ENCODE measurements around the gene FERMT3.

Gene FERMT3

GRCh38 chr11:64262271-64263002 is 55.9 kb downstream of the FERMT3 start:
- H2AFZ ChIP-seq (ENCODE audit: low read depth, low read length), result no peak overlapping the region
- H3K9ac ChIP-seq (ENCODE audit: low read depth, low read length), result no peak overlapping the region
- H3K27ac ChIP-seq (ENCODE audit: low read length), result no peak overlapping the region
- H3K79me2 ChIP-seq (ENCODE audit: insufficient read depth, low read length), result no peaks in the 10 kb centered on the region
- H3K36me3 ChIP-seq (ENCODE audit: insufficient read depth, low read length), result peaks cover 44% of the 10 kb centered on the region
- H3K27me3 ChIP-seq (ENCODE audit: insufficient read depth, low read length, poor library complexity), result no peaks in the 10 kb centered on the region
- no peak overlapping the region for H3K4me3 ChIP-seq (ENCODE audit: low read depth in 1 of 2, low read length in 2 of 2)
- H3K4me1 ChIP-seq (ENCODE audit: insufficient read depth, low read length), result no peaks in the 10 kb centered on the region
- ATAC-seq (ENCODE audit: insufficient read depth, low read depth), result no peak
- H3K4me2 ChIP-seq (ENCODE audit: insufficient read depth, low read length), result no peak overlapping the region
- no peaks in the 10 kb centered on the region for H4K20me1 ChIP-seq (ENCODE audit: insufficient read depth, low read length)
- no peaks in the 10 kb centered on the region for H3K9me3 ChIP-seq (ENCODE audit: insufficient read depth, low read length, severe bottlenecking)
- TF ChIP-seq, protein P1, sequence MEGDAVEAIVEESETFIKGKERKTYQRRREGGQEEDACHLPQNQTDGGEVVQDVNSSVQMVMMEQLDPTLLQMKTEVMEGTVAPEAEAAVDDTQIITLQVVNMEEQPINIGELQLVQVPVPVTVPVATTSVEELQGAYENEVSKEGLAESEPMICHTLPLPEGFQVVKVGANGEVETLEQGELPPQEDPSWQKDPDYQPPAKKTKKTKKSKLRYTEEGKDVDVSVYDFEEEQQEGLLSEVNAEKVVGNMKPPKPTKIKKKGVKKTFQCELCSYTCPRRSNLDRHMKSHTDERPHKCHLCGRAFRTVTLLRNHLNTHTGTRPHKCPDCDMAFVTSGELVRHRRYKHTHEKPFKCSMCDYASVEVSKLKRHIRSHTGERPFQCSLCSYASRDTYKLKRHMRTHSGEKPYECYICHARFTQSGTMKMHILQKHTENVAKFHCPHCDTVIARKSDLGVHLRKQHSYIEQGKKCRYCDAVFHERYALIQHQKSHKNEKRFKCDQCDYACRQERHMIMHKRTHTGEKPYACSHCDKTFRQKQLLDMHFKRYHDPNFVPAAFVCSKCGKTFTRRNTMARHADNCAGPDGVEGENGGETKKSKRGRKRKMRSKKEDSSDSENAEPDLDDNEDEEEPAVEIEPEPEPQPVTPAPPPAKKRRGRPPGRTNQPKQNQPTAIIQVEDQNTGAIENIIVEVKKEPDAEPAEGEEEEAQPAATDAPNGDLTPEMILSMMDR (IDR thresholded peaks at IDR 0.05; ENCODE audit: borderline replicate concordance, extremely low read depth, low read length, poor library complexity, severe bottlenecking), result no peak
- no peak for TF ChIP-seq EZH2 (IDR thresholded peaks at IDR 0.05; ENCODE audit: borderline replicate concordance, low read depth, low read length, severe bottlenecking)
- no peak for DNase-seq

DNA sequence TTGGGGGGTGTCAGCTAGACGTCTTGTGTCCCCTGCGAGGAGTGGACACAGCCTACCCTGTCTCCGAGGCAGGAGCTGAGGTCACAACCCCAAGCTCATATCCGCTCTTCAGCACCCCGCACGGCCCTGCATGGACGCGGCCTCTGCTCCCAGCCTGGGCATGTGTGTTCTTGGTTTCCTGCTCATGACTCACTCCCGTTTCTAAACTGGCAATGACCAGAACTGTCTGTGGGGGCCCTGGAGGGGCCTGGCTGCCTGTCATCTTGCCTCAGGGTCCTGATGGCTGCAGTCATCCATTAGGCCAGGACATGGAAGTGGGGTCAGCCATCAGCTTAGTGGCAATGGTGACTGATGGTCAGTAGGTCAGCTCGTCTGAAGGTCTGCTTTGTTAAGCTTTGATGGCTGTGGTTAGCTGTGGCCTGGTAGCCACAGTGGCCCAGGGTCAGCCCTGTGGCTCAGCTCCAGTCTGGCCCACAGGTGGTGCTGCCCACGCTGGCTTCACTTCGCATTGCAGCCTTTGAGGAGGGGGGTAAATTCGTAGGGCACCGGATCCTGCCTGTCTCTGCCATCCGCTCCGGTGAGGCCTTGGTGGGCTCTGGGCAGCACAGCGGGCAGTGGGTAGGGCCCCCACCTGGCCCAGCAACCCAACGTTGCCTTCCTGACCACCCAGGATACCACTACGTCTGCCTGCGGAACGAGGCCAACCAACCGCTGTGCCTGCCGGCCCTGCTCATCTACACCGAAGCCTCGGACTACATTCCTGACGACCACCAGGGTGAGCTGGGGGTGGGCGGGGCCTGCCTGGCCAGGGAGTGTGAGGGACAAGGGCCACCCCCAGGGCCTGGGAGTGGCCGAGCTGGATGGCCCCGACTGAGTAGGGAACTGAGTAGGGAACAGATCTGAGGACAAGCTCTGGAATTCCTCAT is 56.8 kb downstream of the FERMT3 start:
- Histone ChIP-seq H3K79me2 (ENCODE audit: insufficient read depth, low read length) (peaks cover 1% of the 10 kb centered on the region; the same call in 1 of the 2 replicates), H3K9ac (ENCODE audit: low read depth, low read length) (no peak overlapping the region), H3K36me3 (ENCODE audit: insufficient read depth, low read length) (peaks cover 44% of the 10 kb centered on the region), H4K20me1 (ENCODE audit: insufficient read depth, low read length) (no peaks in the 10 kb centered on the region), H3K4me1 (ENCODE audit: insufficient read depth, low read length) (peaks cover 5% of the 10 kb centered on the region), H2AFZ (ENCODE audit: low read depth, low read length) (no peak overlapping the region), H3K27ac (ENCODE audit: low read length) (no peak overlapping the region), H3K9me3 (ENCODE audit: insufficient read depth, low read length, severe bottlenecking) (no peaks in the 10 kb centered on the region), H3K27me3 (ENCODE audit: insufficient read depth, low read length, poor library complexity) (no peaks in the 10 kb centered on the region), H3K4me2 (ENCODE audit: insufficient read depth, low read length) (no peak overlapping the region), H3K4me3 (ENCODE audit: low read depth in 1 of 2, low read length in 2 of 2) (no peak overlapping the region)
- no peak for DNase-seq
- TF ChIP-seq, protein P1 (IDR thresholded peaks at IDR 0.05; ENCODE audit: borderline replicate concordance, extremely low read depth, low read length, poor library complexity, severe bottlenecking), result no peak
- TF ChIP-seq EZH2 (IDR thresholded peaks at IDR 0.05; ENCODE audit: borderline replicate concordance, low read depth, low read length, severe bottlenecking), result no peak
- ATAC-seq (ENCODE audit: insufficient read depth, low read depth), result no peak

DNA sequence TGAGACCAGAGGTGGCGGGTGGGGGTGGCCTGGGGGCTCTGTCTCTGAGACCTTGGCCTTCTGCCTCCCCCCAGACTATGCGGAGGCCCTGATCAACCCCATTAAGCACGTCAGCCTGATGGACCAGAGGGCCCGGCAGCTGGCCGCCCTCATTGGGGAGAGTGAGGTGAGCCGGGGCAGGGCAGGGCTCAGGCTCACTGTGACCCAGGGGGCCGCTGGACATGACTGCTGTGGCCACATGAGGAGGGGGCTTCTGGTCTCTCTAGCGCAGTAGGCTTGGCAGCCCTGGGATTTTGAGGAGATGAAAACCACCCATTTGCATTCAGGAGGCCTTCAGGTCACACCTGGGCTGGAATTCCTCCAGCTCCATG is 57.4 kb downstream of the FERMT3 start:
- TF ChIP-seq EZH2 (IDR thresholded peaks at IDR 0.05; ENCODE audit: borderline replicate concordance, low read depth, low read length, severe bottlenecking), result no peak
- TF ChIP-seq, protein P1 (IDR thresholded peaks at IDR 0.05; ENCODE audit: borderline replicate concordance, extremely low read depth, low read length, poor library complexity, severe bottlenecking), result no peak
- peaks cover 38% of the 10 kb centered on the region for H3K36me3 ChIP-seq (ENCODE audit: insufficient read depth, low read length)

More for the DNA sequence above, 57.4 kb downstream of the FERMT3 start:
- H4K20me1 ChIP-seq (ENCODE audit: insufficient read depth, low read length), result no peaks in the 10 kb centered on the region
- no peak for ATAC-seq (ENCODE audit: insufficient read depth, low read depth)
- no peak overlapping the region for H3K4me3 ChIP-seq (ENCODE audit: low read depth in 1 of 2, low read length in 2 of 2)
- no peak overlapping the region for H2AFZ ChIP-seq (ENCODE audit: low read depth, low read length)
- no peak overlapping the region for H3K9ac ChIP-seq (ENCODE audit: low read depth, low read length)
- no peak overlapping the region for H3K4me2 ChIP-seq (ENCODE audit: insufficient read depth, low read length)
- no peaks in the 10 kb centered on the region for H3K9me3 ChIP-seq (ENCODE audit: insufficient read depth, low read length, severe bottlenecking)
- H3K27me3 ChIP-seq (ENCODE audit: insufficient read depth, low read length, poor library complexity), result no peaks in the 10 kb centered on the region
- H3K79me2 ChIP-seq (ENCODE audit: insufficient read depth, low read length), result peaks cover 8% of the 10 kb centered on the region
- peaks cover 11% of the 10 kb centered on the region for H3K4me1 ChIP-seq (ENCODE audit: insufficient read depth, low read length)
- no peak overlapping the region for H3K27ac ChIP-seq (ENCODE audit: low read length)
- no peak for DNase-seq
